HFFc6 (cell line): ENCODE measurements around the gene ANKRD11. TPM values are rescaled to one million over a fixed set of nuclear protein-coding genes. Genes with fewer than 3 reads are reported as not detected.

Experiments
- DNase-seq: peaks from one replicate; pipeline ENCODE4 v3.0.0-alpha.2; 2018
- H3K27ac Mint-ChIP-seq: 2 replicates; pipeline ENCODE4 v1.8.0; 2020; ENCODE audit warnings: mild to moderate bottlenecking, mixed read lengths
- H3K27me3 Mint-ChIP-seq: 2 replicates; pipeline ENCODE4 v1.8.0; 2021; ENCODE audit warnings: mild to moderate bottlenecking, moderate library complexity, mixed read lengths; ENCODE audit not compliant: insufficient read depth
- H3K36me3 Mint-ChIP-seq: 2 replicates; pipeline ENCODE4 v1.8.0; 2021; ENCODE audit warnings: low read depth, mixed read lengths
- H3K4me1 Mint-ChIP-seq: 2 replicates; pipeline ENCODE4 v1.8.0; 2020; ENCODE audit warnings: low read depth, mixed read lengths
- H3K4me3 Mint-ChIP-seq: 2 replicates; pipeline ENCODE4 v1.8.0; 2020; ENCODE audit warnings: mild to moderate bottlenecking, moderate library complexity, mixed read lengths
- H3K9me3 Mint-ChIP-seq: 2 replicates; pipeline ENCODE4 v1.8.0; 2020; ENCODE audit warnings: mild to moderate bottlenecking, mixed read lengths
- CTCF ChIP-seq: fragments of 200-600 bp; sonication (generic); IDR thresholded peaks from 2 replicates; pipeline ENCODE4 v1.5.0; 2021; ENCODE audit warnings: antibody characterized with exemption, mild to moderate bottlenecking
- total RNA-seq, 6 experiments: library from RNA; stranded (reverse); fragmentation: NEBNext Ultra II Directional; extraction: Animal tissue kit (Norgen Biotek cat#: 25700); gene quantifications; 2 replicates in 1 of 6; 3 replicates in 5 of 6; pipeline ENCODE4 v1.2.3, GENCODE V29; 2021

Gene ANKRD11
- total RNA-seq, 6 experiments from 2014 or later: 110 to 120 (median 116) TPM

- TF ChIP-seq CTCF: no peak
- Mint-ChIP-seq H3K4me1 (no peaks in the 10 kb centered on the region), H3K4me3 (no peak overlapping the region), H3K9me3 (no peaks in the 10 kb centered on the region), H3K27ac (no peak overlapping the region), H3K36me3 (peaks cover 9% of the 10 kb centered on the region), H3K27me3 (peaks cover 2% of the 10 kb centered on the region; the same call in 1 of the 2 replicates)
- no peak for DNase-seq
Observed at GRCh38 chr16:89282523-89282922, 207.8 kb downstream of the ANKRD11 start.

- no peaks in the 10 kb centered on the region for H3K4me1 Mint-ChIP-seq
Observed at GRCh38 chr16:89281829-89282228, 208.5 kb downstream of the ANKRD11 start.

GRCh38 chr16:89281189-89281577 lies 209.2 kb downstream of the ANKRD11 start:
- H3K4me3 Mint-ChIP-seq: no peak overlapping the region
- no peak overlapping the region for H3K27ac Mint-ChIP-seq
- peaks cover 7% of the 10 kb centered on the region for H3K36me3 Mint-ChIP-seq

More at GRCh38 chr16:89281829-89282228, 208.5 kb downstream of the ANKRD11 start:
- Mint-ChIP-seq H3K9me3 (no peaks in the 10 kb centered on the region), H3K36me3 (peaks cover 7% of the 10 kb centered on the region), H3K27me3 (peaks cover 2% of the 10 kb centered on the region; the same call in 1 of the 2 replicates), H3K4me3 (no peak overlapping the region), H3K27ac (no peak overlapping the region)
- TF ChIP-seq CTCF: no peak
- no peak for DNase-seq

GRCh38 chr16:89280546-89281188 lies 209.7 kb downstream of the ANKRD11 start:
- Mint-ChIP-seq H3K4me1 (no peaks in the 10 kb centered on the region), H3K9me3 (no peaks in the 10 kb centered on the region), H3K4me3 (no peak overlapping the region), H3K27ac (no peak overlapping the region), H3K27me3 (peaks cover 4% of the 10 kb centered on the region; the same call in 1 of the 2 replicates), H3K36me3 (peaks cover 7% of the 10 kb centered on the region)
- TF ChIP-seq CTCF: no peak
- DNase-seq: no peak

More at GRCh38 chr16:89281189-89281577, 209.2 kb downstream of the ANKRD11 start:
- TF ChIP-seq CTCF: no peak
- no peak for DNase-seq
- peaks cover 2% of the 10 kb centered on the region; the same call in 1 of the 2 replicates for H3K27me3 Mint-ChIP-seq
- no peaks in the 10 kb centered on the region for H3K4me1 Mint-ChIP-seq
- H3K9me3 Mint-ChIP-seq: no peaks in the 10 kb centered on the region

GRCh38 chr16:89279666-89280481 lies 210.5 kb downstream of the ANKRD11 start:
- H3K27me3 Mint-ChIP-seq: peaks cover 4% of the 10 kb centered on the region; the same call in 1 of the 2 replicates
- H3K27ac Mint-ChIP-seq: no peak overlapping the region
- H3K4me1 Mint-ChIP-seq: no peaks in the 10 kb centered on the region
- no peaks in the 10 kb centered on the region for H3K9me3 Mint-ChIP-seq
- H3K4me3 Mint-ChIP-seq: no peak overlapping the region
- no peak for TF ChIP-seq CTCF
- H3K36me3 Mint-ChIP-seq: peaks cover 7% of the 10 kb centered on the region
- DNase-seq: no peak
